ENCODE results near the gene SMOC2.
"Not testable (repeated sequence)": the region's sequence is repeated elsewhere in the genome, so short reads cannot be mapped to it uniquely, and the experiment has no call there.

SMOC2 gene

DNA sequence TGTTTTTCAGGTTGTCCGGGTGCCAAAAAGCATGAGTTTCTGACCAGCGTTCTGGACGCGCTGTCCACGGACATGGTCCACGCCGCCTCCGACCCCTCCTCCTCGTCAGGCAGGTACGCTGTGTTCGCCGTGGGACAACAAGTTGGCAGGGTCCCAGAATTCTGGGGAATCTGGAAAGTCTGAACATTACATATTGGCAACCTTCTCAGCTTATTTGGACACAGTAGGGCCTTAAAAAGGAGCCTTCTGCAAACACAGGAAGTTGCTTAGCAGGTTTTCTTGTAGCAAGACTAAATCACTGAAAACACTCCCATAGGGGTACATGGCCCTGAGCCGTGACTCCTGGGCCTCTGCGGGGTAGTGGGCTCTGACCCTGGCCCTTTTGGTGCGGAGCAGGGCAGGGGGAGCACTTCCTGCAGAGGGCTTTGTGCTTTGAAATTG, 209.7 kb downstream of the SMOC2 start:
- DNase-seq (ENCODE audit: low read depth in 3 of 3): no peak

DNA sequence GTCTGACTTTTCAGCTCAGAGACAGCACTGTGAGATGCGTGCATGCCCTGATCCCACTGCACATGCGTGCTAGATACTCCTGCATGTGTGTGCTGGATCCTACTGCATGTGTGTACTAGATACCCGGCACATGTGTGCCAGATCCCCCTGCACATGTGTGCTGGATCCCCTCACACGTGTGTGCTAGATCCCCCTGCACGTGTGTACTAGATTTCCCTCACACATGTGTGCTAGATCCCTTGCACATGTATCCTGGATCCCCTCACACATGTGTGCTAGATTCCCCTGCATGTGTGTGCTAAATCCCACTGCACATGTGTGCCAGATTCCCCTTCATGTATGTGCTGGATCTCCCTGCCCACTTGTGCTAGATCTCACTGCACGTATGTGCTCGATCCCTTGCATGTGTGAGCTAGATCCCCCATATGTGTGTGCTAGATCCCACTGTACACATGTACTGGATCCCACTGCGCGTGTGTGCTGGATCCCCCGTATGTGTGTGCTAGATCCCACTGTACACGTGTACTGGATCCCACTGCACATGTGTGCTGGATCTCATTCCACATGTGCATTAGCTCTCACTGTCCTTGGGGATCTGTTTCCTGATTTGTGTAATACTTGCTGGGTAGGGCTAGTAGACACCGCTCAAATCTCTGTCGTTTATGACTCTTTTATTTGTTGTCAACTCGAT, 214.6 kb downstream of the SMOC2 start:
- no peak for DNase-seq (ENCODE audit: low read depth in 3 of 3)

DNA sequence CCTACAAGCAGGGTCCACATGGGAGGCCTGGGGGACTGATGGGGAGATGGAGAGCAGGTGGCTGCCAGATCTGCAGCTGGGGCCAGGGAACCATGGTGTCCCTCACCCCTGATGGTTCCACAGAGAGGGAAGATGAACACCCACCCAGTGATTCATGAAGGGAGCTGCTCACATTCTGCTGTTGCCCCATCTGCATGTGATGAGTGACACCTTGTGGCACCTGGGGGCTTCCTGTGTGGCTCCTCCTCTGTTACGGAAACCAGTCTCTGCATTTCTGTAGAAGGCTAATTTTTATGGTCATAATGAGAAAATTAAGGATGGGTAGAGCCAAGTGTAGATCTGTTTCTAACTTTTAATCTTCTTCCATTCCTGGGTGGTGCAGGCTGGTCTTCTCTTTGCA, 217.1 kb downstream of the SMOC2 start:
- no peak for DNase-seq (ENCODE audit: low read depth in 3 of 3)

DNA sequence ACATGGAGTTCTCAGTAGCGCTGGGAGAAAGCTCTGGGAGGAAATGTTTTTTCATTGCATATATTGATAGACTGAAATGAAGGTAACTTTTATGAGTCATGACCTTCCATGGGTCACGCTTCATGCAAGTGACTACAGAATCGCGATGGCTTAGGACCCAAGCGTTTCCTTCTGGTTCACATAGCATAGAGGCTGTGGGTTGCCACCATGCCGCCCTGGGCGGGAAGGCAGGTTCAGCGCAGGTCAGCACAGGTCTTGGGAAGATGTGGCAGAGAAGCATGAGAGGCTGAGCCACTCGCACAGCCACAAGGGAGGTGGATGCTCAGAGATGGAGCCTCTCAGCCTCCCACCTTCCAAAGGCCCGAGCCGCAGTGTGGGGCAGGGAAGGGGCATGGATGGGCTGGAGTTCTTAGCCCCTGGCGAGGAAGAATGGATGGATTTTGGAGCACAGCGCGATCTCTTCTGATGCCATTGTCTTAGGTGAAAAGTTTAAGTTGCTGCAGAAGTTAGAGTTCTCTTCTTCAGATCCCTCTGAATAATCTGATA, 219.5 kb downstream of the SMOC2 start:
- DNase-seq (ENCODE audit: low read depth in 3 of 3): no peak

DNA sequence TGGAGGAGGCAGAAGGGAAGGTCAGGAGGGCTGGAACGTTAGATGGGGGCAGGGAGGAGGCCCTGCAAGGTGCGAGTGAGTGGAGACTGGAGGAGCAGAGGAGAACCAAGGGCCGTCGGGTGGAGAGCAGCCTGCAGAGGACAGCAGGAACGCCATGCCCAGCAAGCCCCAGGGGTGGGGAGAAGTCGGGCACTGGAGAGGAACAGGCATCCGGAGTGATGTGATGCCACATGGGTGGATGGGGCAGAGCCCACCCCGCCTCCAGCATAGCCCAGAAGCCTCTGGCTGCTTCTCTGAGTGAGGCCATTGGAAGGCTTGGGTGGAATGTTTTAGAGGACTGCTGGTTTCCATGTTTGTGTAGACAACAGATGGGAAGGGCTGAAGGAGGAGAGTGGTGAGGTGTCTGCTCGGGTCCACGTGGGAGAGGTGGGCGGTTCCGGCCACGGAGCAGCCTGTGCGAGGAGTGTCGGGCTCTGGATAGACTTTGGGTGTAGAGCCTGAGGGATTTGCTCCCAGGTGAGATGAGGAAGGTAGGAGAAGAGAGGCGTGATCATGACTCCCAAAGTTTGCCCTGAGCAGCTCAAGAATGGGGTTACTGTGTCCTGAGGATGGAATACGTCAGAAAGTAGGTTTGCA, 221.4 kb downstream of the SMOC2 start:
- no peak for DNase-seq (ENCODE audit: low read depth in 3 of 3)

DNA sequence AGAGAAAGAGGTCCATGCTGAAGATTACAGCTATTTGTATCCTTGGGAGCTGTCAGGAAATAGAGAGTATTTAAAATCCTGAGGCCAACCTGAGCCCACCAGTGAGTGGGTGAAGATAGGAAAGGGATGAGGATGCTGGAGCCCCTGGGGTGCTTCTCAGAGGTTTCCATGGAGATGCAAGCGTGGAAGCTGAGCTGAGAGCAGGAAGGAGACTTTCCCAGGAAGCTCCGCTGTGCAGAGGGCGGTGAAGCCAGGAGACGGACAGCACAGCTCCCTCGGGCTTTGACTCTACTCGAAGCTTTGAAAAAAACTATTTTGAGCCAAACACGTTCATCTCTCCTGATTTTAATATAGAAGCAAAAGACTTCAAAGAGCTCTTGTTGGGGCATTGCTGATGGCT, 222.1 kb downstream of the SMOC2 start:
- no peak for DNase-seq (ENCODE audit: low read depth in 3 of 3)

DNA sequence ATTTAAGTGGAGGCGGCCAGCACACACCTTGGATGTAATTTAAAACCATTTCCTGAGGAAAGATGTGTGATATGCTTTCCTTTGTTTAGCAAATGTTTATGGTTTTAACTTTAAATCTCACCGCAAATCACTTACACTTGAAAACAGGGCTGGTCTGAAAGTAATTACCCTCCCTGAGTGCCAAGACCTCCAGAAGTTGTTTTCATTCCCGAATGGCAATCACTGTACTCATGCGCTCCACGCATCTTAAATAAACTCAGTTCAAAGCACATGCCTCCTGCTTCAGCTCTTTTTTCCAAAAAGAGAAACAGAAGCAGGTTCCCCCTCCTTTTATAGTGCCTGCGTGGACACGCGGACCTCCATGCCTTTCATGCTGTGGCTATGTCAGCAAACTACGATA, 224.0 kb downstream of the SMOC2 start:
- DNase-seq (ENCODE audit: low read depth in 3 of 3): no peak

DNA sequence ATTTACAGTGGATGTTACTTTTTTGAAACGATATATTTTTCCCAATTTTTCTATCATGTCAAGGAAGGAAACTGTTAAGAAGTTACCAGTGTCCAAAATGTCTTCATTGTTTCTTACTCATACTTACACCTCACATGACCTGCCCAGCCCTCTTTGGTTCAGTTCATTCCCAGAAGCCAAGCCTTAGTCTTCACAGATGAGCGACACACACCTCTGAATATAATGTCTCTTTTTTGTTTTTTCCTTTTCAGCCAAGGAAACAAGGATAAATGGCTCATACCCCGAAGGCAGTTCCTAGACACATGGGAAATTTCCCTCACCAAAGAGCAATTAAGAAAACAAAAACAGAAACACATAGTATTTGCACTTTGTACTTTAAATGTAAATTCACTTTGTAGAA, 225.2 kb downstream of the SMOC2 start:
- no peak for DNase-seq (ENCODE audit: low read depth in 3 of 3)

DNA sequence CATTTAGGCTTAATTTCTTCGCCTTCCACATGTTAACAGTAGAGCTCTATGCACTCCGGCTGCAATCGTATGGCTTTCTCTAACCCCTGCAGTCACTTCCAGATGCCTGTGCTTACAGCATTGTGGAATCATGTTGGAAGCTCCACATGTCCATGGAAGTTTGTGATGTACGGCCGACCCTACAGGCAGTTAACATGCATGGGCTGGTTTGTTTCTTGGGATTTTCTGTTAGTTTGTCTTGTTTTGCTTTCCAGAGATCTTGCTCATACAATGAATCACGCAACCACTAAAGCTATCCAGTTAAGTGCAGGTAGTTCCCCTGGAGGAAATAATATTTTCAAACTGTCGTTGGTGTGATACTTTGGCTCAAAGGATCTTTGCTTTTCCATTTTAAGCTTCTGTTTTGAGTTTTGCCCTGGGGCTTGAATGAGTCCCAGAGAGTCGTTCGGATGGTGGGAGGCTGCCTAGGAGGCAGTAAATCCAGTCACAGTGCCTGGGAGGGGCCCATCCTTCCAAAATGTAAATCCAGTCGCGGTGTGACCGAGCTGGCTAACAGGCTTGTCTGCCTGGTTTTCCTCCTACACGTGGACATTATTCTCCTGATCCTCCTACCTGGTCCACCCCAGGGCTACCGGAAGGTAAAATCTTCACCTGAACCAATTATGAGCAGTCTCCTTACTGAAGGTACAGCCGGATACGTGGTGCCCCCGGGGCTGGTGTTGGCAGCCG, 225.9 kb downstream of the SMOC2 start:
- DNase-seq (ENCODE audit: low read depth in 3 of 3): no peak

DNA sequence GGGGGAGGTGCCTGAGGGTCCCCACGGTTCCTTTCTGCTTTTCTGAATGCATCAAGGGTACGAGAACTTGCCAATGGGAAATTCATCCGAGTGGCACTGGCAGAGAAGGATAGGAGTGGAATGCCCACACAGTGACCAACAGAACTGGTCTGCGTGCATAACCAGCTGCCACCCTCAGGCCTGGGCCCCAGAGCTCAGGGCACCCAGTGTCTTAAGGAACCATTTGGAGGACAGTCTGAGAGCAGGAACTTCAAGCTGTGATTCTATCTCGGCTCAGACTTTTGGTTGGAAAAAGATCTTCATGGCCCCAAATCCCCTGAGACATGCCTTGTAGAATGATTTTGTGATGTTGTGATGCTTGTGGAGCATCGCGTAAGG, 226.4 kb downstream of the SMOC2 start:
- no peak for DNase-seq (ENCODE audit: low read depth in 3 of 3)

DNA sequence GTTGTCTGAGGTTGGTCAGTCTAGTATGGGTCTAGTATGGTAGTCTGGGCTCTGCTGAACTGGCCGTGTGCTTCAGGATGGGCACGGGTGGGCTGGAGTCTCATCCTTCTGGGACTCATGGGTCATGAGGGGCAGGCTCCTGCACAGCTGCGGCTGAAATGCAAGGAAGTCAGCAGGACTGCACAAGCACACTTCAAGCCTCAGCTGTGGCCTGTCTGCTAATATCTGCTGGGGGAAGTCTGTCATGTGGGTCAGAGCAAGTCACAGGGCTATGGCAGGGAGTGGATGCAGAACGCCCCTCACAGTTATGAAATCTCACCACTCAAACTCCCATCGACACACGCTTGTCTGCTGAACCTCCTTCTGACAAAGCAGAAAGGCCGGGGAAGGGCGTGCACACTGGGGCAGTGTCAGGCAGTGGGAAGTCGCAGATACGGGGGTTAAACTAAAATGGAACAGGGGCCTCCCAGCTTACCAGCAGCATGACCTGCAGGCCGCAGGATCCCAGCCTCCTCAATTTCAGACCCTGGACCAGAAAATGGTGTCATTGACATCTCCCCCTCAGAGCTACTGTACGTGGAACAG, 229.5 kb downstream of the SMOC2 start:
- no peak for DNase-seq (ENCODE audit: low read depth in 3 of 3)

DNA sequence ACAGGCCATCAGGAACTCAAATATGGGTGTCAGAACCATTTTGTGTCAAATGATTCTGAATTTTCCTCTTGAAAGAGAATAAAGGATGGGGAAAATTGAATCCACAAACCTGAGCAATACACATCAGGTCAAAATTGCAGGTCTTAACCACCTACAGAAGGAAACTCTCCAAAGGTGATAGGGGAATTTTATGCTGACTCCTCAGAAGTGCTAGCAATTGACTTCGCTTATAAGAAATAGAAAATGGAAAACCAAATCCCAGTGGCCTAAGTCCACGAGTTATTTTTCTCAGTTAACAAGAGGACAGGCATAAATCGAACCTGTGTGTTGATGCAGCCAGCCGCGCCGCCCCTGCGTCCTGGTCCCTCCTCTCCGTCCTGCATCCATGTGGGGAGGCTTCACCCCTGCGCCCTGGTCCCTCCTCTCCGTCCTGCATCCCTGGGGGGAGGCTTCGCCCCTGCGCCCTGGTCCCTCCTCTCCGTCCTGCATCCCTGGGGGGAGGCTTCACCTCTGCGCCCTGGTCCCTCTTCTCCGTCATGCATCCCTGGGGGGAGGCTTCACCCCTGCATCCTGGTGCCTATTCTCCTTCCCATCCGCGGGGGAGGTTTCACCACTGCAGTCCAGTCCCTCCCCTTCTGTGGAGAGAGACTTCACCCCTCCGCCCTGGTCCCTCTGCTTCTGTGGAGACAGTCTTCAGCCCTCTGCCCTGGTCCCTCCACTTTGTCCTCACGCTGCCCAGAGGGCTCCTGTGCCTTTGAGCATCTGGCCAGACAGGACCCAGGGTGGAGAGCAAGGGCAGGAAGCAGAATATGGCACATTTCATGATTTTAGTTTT, 230.3 kb downstream of the SMOC2 start:
- no peak for DNase-seq (ENCODE audit: low read depth in 3 of 3)

DNA sequence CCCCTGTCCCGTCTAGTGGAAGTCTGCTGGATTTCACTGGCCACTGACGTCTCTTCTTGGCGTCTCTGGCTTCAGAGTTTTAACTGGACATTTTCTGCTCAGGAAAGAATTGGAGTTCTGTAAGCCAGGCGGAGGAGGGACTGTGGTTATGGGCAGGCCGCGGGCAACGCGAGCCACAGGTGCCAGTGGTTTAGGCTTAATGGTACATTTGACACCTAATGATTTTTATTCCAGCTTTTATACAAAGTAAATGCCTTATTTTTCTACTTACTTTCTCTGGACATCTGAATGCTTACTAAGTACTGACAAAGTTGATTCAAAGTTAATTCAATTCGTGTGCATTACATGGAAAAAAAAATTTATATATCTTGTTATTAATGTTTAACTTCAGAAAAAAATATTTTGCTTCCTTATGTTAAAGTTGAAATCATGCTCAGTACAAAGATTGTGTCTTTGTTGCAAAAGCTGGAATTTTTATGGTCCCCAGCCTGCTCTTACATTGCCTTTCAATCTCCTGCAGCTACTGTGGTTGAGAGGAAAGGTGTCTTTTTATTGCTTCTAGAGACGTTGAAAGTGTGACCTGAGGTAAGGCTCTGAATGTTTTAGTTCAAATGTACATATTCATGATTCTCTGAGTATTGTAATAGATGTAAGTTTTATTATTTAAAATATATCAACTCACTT, 231.0 kb downstream of the SMOC2 start:
- no peak for DNase-seq (ENCODE audit: low read depth in 3 of 3)

DNA sequence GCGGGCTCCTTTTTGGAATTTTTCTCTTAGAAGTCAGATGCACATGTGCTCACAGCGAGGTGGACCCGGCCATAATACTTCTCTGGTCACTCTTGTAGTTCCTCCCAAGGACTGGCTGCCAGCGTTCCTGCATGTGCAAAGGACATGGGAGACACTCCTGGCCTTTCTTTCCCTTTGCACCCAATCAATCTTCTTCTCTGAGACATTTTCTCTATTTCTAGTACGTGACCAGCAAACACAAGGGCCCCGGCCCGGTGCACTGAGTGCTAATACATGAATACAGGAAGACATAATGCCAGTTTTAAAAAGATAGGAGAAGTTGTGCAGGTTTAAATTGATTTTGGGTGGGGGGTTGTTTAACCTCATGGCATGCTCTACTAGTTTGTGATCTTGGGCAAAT, 233.6 kb downstream of the SMOC2 start:
- no peak for DNase-seq (ENCODE audit: low read depth in 3 of 3)

DNA sequence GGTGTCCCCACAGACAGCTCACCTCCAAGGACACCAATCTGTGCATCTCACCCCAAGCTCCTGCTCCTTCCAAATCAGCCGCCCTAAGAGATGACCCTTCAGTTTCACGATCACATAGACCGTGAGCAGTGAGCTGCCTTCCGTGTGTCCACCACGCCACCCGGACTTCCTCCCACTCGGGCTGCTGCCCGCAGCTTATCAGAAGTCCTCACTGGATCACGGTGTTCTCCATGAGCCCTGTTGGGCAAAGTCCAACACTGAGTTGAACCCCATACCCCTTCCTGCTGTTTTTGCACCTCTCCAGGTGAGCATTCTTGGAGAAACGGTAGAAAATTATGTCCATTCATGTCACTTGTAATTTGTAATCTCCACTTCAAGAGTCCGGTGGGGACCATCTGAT, 234.4 kb downstream of the SMOC2 start:
- DNase-seq (ENCODE audit: low read depth in 3 of 3): no peak

DNA sequence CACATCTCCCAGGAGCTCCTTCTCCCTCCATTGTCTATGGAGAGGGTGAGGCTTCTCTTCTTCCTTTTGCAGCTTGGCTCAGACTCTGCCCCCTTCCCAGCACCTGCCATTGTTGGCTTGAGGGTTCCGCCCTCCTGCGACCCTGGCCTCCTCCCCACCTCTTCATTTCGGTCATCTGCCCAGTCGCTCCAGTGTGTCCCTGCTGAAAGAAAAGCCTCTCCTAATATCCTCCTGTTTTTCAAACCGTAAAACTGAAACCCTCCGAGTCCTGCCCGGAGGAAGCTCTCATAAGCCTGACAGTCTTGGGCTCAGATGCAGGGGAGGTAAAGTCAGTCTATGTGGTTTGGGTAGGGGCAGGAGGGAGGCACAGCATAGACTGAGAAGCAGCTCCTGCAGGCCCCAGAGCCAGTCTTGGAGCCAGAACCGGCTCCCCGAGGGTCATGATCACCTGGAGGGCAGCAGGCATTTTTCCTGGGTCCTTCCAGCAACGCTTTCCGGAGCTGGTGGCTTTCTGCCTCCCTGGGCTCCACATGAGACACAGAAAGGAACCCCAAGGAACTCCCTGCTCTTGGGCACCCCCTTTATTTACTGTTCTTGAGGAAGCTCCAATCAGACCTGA, 235.1 kb downstream of the SMOC2 start:
- DNase-seq (ENCODE audit: low read depth in 3 of 3): no peak

DNA sequence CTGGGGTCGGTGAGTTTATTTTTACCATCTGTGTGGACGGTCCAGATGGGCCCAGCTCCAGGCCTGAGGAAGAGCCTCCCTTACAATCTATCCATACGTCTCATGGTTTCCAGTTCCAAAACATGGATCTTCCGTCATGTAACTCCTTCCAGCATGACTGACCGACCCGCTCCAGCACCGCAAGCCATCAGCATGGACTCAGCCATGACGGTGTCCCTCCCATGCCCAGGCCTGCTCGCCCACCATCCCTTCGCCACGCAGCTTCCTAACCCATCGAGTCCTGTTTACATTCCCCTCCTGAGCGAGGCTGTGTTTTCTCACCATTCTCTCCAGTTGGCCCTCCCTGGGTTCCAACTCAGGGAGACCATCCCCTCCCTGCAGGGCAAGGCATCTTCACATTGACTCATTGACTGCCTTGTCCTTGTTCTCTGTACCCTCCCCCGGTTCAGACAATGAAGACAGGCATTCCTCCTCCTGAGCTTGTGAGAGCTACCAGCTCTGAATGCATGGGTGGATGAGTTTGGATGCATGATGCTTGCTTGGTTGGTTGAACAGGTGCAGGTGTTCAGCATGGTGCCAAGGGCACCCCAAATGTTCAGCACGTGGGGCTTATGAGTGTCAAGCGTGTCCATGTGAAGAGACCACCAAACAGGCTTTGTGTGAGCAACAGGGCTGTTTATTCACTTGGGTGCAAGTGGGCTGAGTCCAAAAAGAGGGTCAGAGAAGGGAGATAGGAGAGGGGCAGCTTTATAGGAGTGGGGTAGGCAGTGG, 235.8 kb downstream of the SMOC2 start:
- DNase-seq (ENCODE audit: low read depth in 3 of 3): no peak

DNA sequence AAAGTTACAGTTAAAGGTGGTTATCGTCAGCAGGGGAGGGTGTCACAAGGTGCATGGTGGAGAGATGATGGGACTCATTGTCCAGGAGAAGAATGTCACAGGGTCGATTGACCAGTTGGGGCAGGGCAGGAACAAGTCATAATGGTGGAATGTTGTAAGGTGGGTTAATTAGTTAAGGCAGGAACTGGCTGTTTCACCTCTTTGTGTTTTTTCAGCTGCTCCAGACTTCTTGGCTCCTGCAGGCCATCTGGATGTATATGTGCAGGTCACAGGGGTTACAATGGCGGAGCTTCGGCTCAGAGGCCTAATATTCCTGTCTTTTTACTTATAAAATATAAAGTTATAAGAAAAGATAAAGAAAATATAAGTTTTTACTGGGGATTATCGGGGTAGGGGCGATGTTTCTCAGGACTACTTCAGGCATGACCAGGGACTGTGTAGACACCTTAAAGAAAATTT, 236.4 kb downstream of the SMOC2 start:
- DNase-seq (ENCODE audit: low read depth in 3 of 3): not testable (repeated sequence)

DNA sequence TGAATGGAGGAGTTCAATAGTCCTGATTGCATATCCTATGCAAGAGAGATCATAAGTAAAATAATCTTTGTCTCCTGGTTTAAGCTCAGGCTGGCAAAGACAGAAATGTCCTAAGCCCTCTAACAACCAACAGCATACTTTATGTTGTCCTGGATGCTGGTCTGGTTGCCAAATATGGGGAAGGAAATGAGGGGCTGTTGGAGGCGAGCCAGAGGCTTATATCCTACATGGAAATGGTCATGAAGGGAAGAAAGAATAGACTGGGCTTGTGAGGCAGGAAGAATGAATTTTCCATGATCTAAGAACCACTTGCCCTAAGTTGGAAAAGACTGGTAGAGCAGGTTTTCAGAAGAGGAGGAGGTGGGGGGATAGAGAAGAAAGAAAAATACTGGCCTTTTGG, 237.1 kb downstream of the SMOC2 start:
- no peak for DNase-seq (ENCODE audit: low read depth in 3 of 3)

DNA sequence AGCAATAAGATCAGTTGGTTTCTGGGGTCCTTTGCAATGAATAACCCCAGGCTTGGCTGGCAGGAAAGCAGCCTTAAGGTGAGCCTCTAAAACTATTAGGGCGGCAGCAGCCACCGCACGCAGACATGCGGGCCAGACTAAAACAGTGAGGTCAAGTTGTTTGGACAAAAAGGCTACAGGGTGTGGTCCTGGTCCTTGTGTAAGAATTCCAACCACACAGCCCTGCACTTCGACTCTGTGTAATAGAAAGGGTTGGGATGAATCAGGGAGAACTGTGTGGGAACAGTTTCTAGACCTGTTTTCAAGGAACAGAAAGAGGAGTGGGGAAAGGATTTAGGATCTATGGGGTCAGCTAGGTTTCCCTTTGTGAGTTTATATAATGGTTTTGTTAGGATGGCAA, 237.6 kb downstream of the SMOC2 start:
- DNase-seq (ENCODE audit: low read depth in 3 of 3): no peak

Data from stimulated activated CD4-positive, alpha-beta T cell treated with anti-CD3 and anti-CD28 coated beads, TNF-alpha, amount 100 ng/mL, for 24 hours (primary cell).